HepG2 (cell line): Measurements from ENCODE around the gene BEST2. TPM values are rescaled to one million over a fixed set of nuclear protein-coding genes. Genes with fewer than 3 reads are reported as not detected.

Source experiments
- AGO2 ChIP-seq: fragments of 200-400 bp; formaldehyde crosslinking; optimal IDR thresholded peaks from 2 replicates; pipeline ENCODE3; 2017; ENCODE audit warnings: mild to moderate bottlenecking, low read depth, low read length, moderate library complexity
- FOXC1 ChIP-seq: sonication (generic); formaldehyde crosslinking; IDR thresholded peaks from 2 replicates; pipeline ENCODE4 v1.8.0; 2022; ENCODE audit warnings: mild to moderate bottlenecking, missing genetic modification reagents, borderline replicate concordance
- FOXO4 ChIP-seq: sonication (generic); formaldehyde crosslinking; conservative IDR thresholded peaks from 2 replicates; pipeline ENCODE4 v1.8.1; 2023; ENCODE audit warnings: missing genetic modification reagents
- HNRNPL ChIP-seq: fragments of 200-400 bp; formaldehyde crosslinking; IDR thresholded peaks from 2 replicates; pipeline ENCODE4 v1.6.1; 2017; ENCODE audit warnings: mild to moderate bottlenecking, low read depth, low read length
- MEIS2 ChIP-seq: sonication (generic); formaldehyde crosslinking; IDR thresholded peaks from 2 replicates; pipeline ENCODE4 v1.9.0; 2021; ENCODE audit warnings: mild to moderate bottlenecking, missing genetic modification reagents
- NFAT5 ChIP-seq: sonication (generic); formaldehyde crosslinking; IDR thresholded peaks from 2 replicates; pipeline ENCODE4 v1.4.0; 2020; ENCODE audit warnings: missing genetic modification reagents
- NFYB ChIP-seq: sonication (generic); formaldehyde crosslinking; IDR thresholded peaks from 2 replicates; pipeline ENCODE4 v1.4.0; 2020; ENCODE audit warnings: missing genetic modification reagents
- PTBP1 ChIP-seq: fragments of 200-400 bp; formaldehyde crosslinking; IDR thresholded peaks from 2 replicates; pipeline ENCODE4 v1.6.1; 2018; ENCODE audit warnings: low read length, low read depth; ENCODE audit not compliant: poor library complexity, severe bottlenecking
- SMYD3 ChIP-seq: sonication (generic); formaldehyde crosslinking; IDR thresholded peaks from 2 replicates; pipeline ENCODE4 v1.8.1; 2023; ENCODE audit warnings: mild to moderate bottlenecking, missing genetic modification reagents
- THAP11 ChIP-seq: IDR thresholded peaks from 2 replicates; pipeline ENCODE4 v1.6.1; 2016; ENCODE audit warnings: missing biosample characterization, missing genetic modification reagents
- ZBTB38 ChIP-seq: sonication (generic); formaldehyde crosslinking; IDR thresholded peaks from 2 replicates; pipeline ENCODE4 v1.5.1; 2020; ENCODE audit warnings: mild to moderate bottlenecking, missing genetic modification reagents
- ZNF335 ChIP-seq: sonication (generic); formaldehyde crosslinking; IDR thresholded peaks from 2 replicates; pipeline ENCODE4 v1.4.0; 2020; ENCODE audit warnings: missing genetic modification reagents
- ZNF646 ChIP-seq: sonication (generic); formaldehyde crosslinking; IDR thresholded peaks from 2 replicates; pipeline ENCODE4 v1.9.0; 2021; ENCODE audit warnings: mild to moderate bottlenecking, missing genetic modification reagents
- ZNF883 ChIP-seq: sonication (generic); formaldehyde crosslinking; IDR thresholded peaks from 2 replicates; pipeline ENCODE4 v1.5.1; 2020; ENCODE audit warnings: mild to moderate bottlenecking, missing genetic modification reagents; ENCODE audit errors: not compliant biosample characterization
- polyA plus RNA-seq, 8 experiments: library from polyadenylated mRNA; depleted of rRNA in 3 of 8; stranded (reverse) in 7 of 8; unstranded in 1 of 8; fragments of >200 nt; fragmentation: Illumina TruSeq in 4 of 8; extraction: Trizol in 4 of 8; gene quantifications; 2 replicates each; pipeline versions ENCODE4 v1.2.1 to v1.2.3, GENCODE V29; 2011 to 2016; ENCODE audit warnings: low read depth in 4 of 8, missing spikeins in 1 of 8, mixed read lengths in 1 of 8; ENCODE audit not compliant: insufficient read depth in 1 of 8
- total RNA-seq, 5 experiments: library from RNA; depleted of rRNA; stranded (reverse); fragments of >200 nt; fragmentation: Illumina TruSeq; extraction: Trizol; gene quantifications; 2 replicates each; pipeline ENCODE4 v1.2.3, GENCODE V29; 2016; ENCODE audit warnings: low read depth in 1 of 5

BEST2 gene
- total and polyA plus RNA-seq, 2 of the 13 experiments (the other 11 are each of a cell fraction or from before 2014, with no cell fraction given) = not detected

- no peak for TF ChIP-seq NFAT5 (CRISPR knock-in tag)
- no peak for TF ChIP-seq ZBTB38
- TF ChIP-seq SMYD3 (CRISPR knock-in tag) = no peak
- no peak for TF ChIP-seq FOXO4
- no peak for TF ChIP-seq ZNF883
- TF ChIP-seq MEIS2 (CRISPR knock-in tag) = no peak
- no peak for TF ChIP-seq FOXC1 (CRISPR knock-in tag)
- no peak for TF ChIP-seq ZNF335 (CRISPR knock-in tag)
- TF ChIP-seq ZNF646 (CRISPR knock-in tag) = no peak
- no peak for TF ChIP-seq PTBP1
- peak; percentile 92 for TF ChIP-seq NFYB (CRISPR knock-in tag)
- TF ChIP-seq THAP11 (CRISPR knock-in tag) = peak; percentile 87
- no peak for TF ChIP-seq AGO2
- TF ChIP-seq HNRNPL = no peak
Measured at GRCh38 chr19:12736995-12737834, 14.4 kb upstream of the BEST2 start, which contains the start of gene GET3 (continued).
